Mucosa of descending colon (tissue), 3 donors: Measurements from ENCODE around the gene SFXN5. TPM values are rescaled to one million over a fixed set of nuclear protein-coding genes. Genes with fewer than 3 reads are reported as not detected.
A peak's percentile ranks its signal among the peaks of the same experiment; 100 is the strongest.

Experiments
- ATAC-seq: fragments of 200-7000 bp; cut with Tn5 transposase; one replicate; pipeline ENCODE4 v1.9.1; 2020; ENCODE audit warnings: mild to moderate bottlenecking, moderate library complexity
- DNase-seq, 3 donors: peaks; one replicate each; pipeline ENCODE4 v3.0.0-alpha.2; 2020
- H3K36me3 ChIP-seq: fragments of 200-600 bp; one replicate; pipeline ENCODE4 v1.8.0; 2021; ENCODE audit warnings: low read depth, mild to moderate bottlenecking
- H3K4me1 ChIP-seq: fragments of 200-600 bp; one replicate; pipeline ENCODE4 v1.8.0; 2021; ENCODE audit warnings: low read depth, mild to moderate bottlenecking
- H3K4me3 ChIP-seq: fragments of 200-600 bp; one replicate; pipeline ENCODE4 v1.8.0; 2021; ENCODE audit warnings: mild to moderate bottlenecking
- H3K9me3 ChIP-seq: fragments of 200-600 bp; one replicate; pipeline ENCODE4 v1.8.0; 2021; ENCODE audit warnings: mild to moderate bottlenecking
- intact Hi-C, 2 donors: fragments of 100-400 bp; cut with DNase I in 1 of 2; cut with micrococcal nuclease in 1 of 2; formaldehyde crosslinking; loops; one replicate each; pipeline versions ENCODE4 v1.11.0 to v1.11.1; 2022; cut with DNase I, micrococcal nuclease
- total RNA-seq, 3 donors: library from RNA; stranded (reverse); fragmentation: NEBNext Ultra II Directional in 2 of 3; extraction: Animal tissue kit (Norgen Biotek cat#: 25700) in 2 of 3; gene quantifications; one replicate each; pipeline versions ENCODE4 v1.2.1 to v1.2.4, GENCODE V29; 2021 to 2023
- TF ChIP-seq, protein P1 (sequence below): fragments of 200-600 bp; IDR thresholded peaks from one replicate; pipeline ENCODE4 v1.8.0; 2022; ENCODE audit warnings: antibody characterized with exemption, mild to moderate bottlenecking
- donor health status: DM: no; HTN: no; CAD: no; lungs with moderate emphysema.
- donor health status: DM: no; HTN: no; CAD: no.
- donor health status: DM: no; HTN: yes; CAD: no.

SFXN5 gene
- total RNA-seq, 3 donors from 2014 or later: 22.2 to 30.9 (median 27.5) TPM

DNA sequence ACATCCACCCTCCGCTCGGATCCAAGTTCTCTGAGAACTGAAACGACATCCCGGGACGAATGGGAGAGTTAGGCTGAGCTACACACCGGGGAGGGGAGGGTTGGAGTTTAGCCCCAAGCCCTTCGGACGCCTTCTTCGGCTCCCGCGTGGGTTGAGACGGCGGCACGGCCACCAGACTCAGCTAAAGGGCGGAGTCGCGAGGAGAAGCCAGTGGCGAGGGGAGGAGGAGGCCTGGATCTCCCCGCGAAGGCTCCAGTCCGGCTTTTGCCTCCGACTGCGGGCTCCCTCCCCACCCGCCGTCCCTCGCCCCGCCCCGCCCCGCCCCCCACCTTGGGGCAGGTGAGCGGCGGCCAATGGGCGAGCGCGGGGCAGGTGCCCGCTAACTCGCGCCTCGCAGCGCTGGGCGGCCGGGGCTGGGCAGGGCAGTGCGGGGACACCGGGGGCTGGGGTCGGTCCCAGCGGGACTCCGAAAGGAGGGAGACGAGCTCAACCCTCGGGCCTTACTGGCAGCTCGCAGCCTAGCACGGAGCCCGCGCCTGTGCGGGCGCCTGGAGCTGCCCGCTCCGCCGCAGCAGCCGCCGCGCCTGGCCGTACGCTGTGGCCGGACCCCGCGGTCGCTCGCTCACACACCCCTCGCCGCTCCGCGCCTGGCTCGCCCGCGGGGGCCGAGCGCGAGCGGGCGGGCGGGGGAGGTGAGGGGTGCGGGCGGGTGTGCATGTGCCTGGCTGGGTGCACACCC is 154.2 kb downstream of the SFXN5 start, which contains the start of gene EMX1:
Gene EMX1, plus strand, starts transcription at position 382 of the 739 bp plus-strand sequence. Its CDS starts 334 bp downstream, at position 716.
- Histone ChIP-seq H3K36me3 (no peaks in the 10 kb centered on the region), H3K4me3 (peak within 1 kb of the TSS; percentile 14), H3K9me3 (no peaks in the 10 kb centered on the region), H3K4me1 (peaks cover 26% of the 10 kb centered on the region)
- TF ChIP-seq, protein P1, sequence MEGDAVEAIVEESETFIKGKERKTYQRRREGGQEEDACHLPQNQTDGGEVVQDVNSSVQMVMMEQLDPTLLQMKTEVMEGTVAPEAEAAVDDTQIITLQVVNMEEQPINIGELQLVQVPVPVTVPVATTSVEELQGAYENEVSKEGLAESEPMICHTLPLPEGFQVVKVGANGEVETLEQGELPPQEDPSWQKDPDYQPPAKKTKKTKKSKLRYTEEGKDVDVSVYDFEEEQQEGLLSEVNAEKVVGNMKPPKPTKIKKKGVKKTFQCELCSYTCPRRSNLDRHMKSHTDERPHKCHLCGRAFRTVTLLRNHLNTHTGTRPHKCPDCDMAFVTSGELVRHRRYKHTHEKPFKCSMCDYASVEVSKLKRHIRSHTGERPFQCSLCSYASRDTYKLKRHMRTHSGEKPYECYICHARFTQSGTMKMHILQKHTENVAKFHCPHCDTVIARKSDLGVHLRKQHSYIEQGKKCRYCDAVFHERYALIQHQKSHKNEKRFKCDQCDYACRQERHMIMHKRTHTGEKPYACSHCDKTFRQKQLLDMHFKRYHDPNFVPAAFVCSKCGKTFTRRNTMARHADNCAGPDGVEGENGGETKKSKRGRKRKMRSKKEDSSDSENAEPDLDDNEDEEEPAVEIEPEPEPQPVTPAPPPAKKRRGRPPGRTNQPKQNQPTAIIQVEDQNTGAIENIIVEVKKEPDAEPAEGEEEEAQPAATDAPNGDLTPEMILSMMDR: no peak
- ATAC-seq (peak; percentile 90), DNase-seq (peak; percentile 77 to 89 (median 83))
- intact Hi-C loops: no loop called here

DNA sequence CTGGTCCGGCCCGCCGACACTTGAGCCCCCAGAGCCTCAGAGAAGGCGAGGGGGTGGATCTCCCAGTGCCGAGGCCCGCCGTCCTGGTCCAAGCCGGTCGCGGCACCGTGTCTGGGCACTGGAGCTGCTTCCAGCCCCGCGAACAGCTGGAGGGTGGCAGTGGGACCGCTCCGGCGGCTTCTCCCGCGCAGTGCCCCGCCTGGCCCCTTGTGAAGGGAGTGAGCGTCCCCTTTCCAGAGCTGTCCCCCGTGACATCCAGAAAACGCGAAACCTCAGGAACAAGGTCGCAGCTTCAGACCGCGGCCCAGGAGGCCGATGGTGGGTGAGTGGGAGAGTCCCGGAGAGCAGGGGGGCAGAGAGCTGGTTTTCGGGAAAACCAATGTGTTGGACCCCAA is 154.8 kb downstream of the SFXN5 start:
- Histone ChIP-seq H3K4me3 (peak overlapping the region; percentile 14), H3K36me3 (no peaks in the 10 kb centered on the region), H3K9me3 (no peaks in the 10 kb centered on the region), H3K4me1 (peaks cover 26% of the 10 kb centered on the region)
- TF ChIP-seq, protein P1: no peak
- intact Hi-C loops: no loop called here
- ATAC-seq: peak; percentile 25
- peak in 2 of 3 donors; percentile 12 to 49 for DNase-seq

DNA sequence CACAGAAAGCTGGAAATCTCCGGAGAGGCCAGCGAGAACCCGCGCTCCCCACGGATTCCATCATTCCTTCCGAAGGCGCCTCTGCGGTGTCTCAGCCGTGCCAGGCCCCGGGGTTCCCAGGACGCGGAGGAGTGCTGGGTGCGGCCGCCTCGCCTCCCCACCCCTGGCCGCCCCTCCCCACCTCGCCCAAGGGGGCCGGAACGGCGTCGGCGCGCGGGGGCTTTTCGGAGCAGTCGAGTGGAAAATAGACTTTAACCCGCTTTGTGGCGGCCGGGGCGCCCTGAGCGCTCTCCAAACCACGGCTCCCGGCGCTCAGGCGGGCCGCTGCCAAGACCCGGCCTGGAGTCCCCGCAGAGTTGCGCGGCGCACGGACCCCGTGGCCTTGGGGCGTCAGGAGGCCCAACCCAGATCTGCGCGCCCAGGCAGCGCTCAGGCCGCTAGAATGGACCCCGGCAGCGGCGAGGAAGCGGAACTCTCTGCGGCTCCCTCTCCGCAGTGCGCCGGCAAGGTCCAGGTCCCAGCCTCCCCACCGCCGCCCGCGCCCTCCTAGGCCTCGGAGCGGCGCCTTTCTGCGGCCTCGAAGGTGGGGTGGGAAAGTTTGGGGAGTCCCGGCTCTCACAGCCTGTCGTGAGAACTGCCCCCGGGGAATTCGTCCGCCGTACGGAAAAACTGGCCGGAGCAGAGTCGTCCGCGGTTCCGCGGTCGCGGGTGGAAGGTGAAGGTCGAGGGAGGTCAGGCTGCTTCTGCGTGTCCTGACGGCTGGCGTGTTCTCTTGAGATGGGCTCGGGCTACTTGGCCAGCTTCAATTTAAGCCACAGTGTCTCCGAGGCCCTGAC is 155.4 kb downstream of the SFXN5 start:
- H3K9me3 ChIP-seq: no peaks in the 10 kb centered on the region
- ATAC-seq (peak; percentile 79), DNase-seq (peak; percentile 72 to 85 (median 79))
- TF ChIP-seq, protein P1: no peak
- no peaks in the 10 kb centered on the region for H3K36me3 ChIP-seq
- intact Hi-C loops: no loop called here
- peaks cover 26% of the 10 kb centered on the region for H3K4me1 ChIP-seq
- peak overlapping the region; percentile 14 for H3K4me3 ChIP-seq

DNA sequence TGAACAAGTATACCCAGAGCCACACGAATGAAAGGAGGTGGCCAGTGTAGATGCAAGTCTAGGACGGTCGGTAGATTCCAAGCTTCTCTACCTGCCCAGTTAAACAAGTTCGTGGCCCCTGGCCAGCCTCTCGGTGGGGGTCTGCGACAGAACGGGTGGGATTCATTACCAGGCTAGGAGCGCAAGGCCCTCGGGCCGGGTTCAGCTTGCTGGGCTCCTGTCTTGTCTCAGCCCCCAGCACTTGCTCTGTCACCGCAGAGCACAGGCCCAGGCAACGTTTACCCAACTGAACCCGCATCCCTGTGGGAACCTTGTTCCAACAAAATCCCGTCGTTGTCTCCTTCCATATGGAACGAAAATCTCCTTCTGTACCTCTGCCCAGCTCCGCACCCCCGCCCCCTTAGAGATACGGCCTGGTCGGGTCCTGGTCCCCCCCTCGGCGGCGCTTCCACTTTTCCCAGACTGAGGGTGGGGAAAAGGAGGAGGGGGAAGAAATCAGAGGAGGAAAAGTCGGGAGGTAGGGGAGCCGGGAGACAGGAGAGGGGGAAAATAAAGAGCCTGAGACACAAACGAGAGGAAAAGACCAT is 156.1 kb downstream of the SFXN5 start:
- Histone ChIP-seq H3K9me3 (no peaks in the 10 kb centered on the region), H3K36me3 (no peaks in the 10 kb centered on the region), H3K4me1 (peaks cover 26% of the 10 kb centered on the region), H3K4me3 (no peak overlapping the region)
- DNase-seq (no peak), ATAC-seq (no peak)
- TF ChIP-seq, protein P1: no peak
- intact Hi-C loops: no loop called here

- H3K4me3 ChIP-seq: no peak overlapping the region
- intact Hi-C loops: no loop called here
- H3K4me1 ChIP-seq: peaks cover 26% of the 10 kb centered on the region
- ATAC-seq: no peak
- no peaks in the 10 kb centered on the region for H3K9me3 ChIP-seq
- no peaks in the 10 kb centered on the region for H3K36me3 ChIP-seq
- TF ChIP-seq, protein P1: no peak
- no peak for DNase-seq
Observed at GRCh38 chr2:72914589-72915319, 156.8 kb downstream of the SFXN5 start.
